ENCODE measurements around the gene CCDC197. TPM values are rescaled to one million over a fixed set of nuclear protein-coding genes. Genes with fewer than 3 reads are reported as not detected.

The CCDC197 gene
- total RNA-seq (not detected), polyA plus RNA-seq (not detected)
- long read RNA-seq, donor 1: 0 reads
- long read RNA-seq, donor 2: 0 reads
- long read RNA-seq, donor 3: 0 reads

DNA sequence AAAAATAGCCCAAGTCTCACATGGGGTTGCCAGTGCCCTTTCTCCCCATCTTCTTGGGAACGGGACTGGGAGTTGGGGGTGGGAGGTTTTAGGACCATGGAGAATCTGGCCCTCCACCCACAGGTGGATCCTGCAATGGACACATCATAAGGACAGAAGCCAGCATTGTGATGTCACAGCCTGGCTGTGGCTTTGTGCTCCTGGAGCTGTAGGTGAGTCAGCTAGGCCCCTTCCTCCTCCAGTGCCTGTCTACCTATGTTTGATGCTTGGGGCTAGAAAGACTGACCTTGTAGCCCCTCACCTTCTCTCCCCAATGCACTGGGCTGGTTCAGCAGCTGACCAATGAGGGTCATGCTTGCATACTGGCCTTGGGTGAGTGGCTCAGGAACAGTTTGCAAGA, at the start of gene CCDC197:
TSS of gene CCDC197 (plus strand) at position 220 of the 400 bp plus-strand sequence. CDS start 831 bp downstream, outside the sequence.
- intact Hi-C loops (cut with DNase I): no loop called here
- H3K4me1 ChIP-seq (ENCODE audit: insufficient read depth): peaks cover 4% of the 10 kb centered on the region
- no peaks in the 10 kb centered on the region for H3K36me3 ChIP-seq
- no peak within 1 kb of the TSS for H3K27ac ChIP-seq
- H3K27me3 ChIP-seq: no peaks in the 10 kb centered on the region
- DNase-seq: no peak
- WGBS, 3 donors: 63 to 69% (median 64%) methylated on average over 1 of the region's 1 CpG
- H3K9me3 ChIP-seq: no peaks in the 10 kb centered on the region
- no peak for TF ChIP-seq CTCF (IDR thresholded peaks at IDR 0.05)
- TF ChIP-seq POLR2A (IDR thresholded peaks at IDR 0.05): no peak
- TF ChIP-seq EP300 (IDR thresholded peaks at IDR 0.05): no peak
- H3K4me3 ChIP-seq: no peak within 1 kb of the TSS

GRCh38 chr14:93949511-93950075, 47.5 kb upstream of the CCDC197 start:
- intact Hi-C loops (cut with DNase I): loop anchor here in 1 of 4 donors (10.0 kb wide), 1 partner anchor 185 kb away; no protein-coding TSS in a partner anchor
- 87 to 89% (median 88%) methylated on average over 13 of the region's 13 CpGs for WGBS, 3 donors
- Histone ChIP-seq H3K4me3 (no peak overlapping the region), H3K9me3 (no peaks in the 10 kb centered on the region), H3K27ac (no peak overlapping the region), H3K36me3 (no peaks in the 10 kb centered on the region), H3K27me3 (no peaks in the 10 kb centered on the region), H3K4me1 (ENCODE audit: insufficient read depth) (no peaks in the 10 kb centered on the region)
- DNase-seq: no peak
- TF ChIP-seq CTCF (IDR thresholded peaks at IDR 0.05): no peak
- no peak for TF ChIP-seq POLR2A (IDR thresholded peaks at IDR 0.05)
- TF ChIP-seq EP300 (IDR thresholded peaks at IDR 0.05): no peak

DNA sequence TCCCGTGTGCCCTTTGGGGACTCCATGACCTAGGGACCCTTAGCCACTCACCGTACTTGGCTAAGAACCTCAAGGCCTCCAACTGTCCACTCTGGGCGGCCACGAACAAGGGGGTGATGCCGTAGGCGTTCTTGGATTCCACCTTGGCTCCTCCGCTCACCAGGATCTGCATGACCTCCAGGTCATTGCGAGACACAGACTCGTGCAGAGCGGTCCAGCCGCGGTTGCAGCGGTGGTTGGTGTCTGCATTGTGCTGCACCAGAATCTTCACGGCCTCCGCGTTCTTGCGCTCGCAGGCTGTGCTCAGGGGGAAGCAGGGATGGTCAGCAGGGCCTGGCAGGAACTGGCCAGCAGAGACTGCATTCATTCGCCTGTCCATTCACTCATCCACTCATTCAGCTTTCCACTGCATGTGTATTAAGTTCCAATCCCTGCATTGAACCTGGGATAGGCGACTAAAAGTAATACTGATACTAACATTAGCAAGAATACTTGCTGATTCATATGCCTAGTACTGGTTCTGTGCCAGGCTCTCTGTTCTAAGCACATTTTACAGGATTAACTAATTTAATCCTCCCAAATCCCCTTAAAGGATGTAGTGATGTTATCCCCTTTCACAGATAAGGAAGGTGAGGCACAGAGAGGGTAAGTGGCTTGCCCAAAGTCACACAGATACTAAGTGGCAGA, 46.0 kb upstream of the CCDC197 start:
- Histone ChIP-seq H3K4me3 (no peak overlapping the region), H3K4me1 (ENCODE audit: insufficient read depth) (no peaks in the 10 kb centered on the region), H3K27me3 (no peaks in the 10 kb centered on the region), H3K27ac (no peak overlapping the region), H3K36me3 (no peaks in the 10 kb centered on the region), H3K9me3 (no peaks in the 10 kb centered on the region)
- WGBS, 3 donors: 80 to 86% (median 84%) methylated on average over 20 of the region's 20 CpGs
- no peak for DNase-seq
- no peak for TF ChIP-seq POLR2A (IDR thresholded peaks at IDR 0.05)
- intact Hi-C loops (cut with DNase I): no loop called here

DNA sequence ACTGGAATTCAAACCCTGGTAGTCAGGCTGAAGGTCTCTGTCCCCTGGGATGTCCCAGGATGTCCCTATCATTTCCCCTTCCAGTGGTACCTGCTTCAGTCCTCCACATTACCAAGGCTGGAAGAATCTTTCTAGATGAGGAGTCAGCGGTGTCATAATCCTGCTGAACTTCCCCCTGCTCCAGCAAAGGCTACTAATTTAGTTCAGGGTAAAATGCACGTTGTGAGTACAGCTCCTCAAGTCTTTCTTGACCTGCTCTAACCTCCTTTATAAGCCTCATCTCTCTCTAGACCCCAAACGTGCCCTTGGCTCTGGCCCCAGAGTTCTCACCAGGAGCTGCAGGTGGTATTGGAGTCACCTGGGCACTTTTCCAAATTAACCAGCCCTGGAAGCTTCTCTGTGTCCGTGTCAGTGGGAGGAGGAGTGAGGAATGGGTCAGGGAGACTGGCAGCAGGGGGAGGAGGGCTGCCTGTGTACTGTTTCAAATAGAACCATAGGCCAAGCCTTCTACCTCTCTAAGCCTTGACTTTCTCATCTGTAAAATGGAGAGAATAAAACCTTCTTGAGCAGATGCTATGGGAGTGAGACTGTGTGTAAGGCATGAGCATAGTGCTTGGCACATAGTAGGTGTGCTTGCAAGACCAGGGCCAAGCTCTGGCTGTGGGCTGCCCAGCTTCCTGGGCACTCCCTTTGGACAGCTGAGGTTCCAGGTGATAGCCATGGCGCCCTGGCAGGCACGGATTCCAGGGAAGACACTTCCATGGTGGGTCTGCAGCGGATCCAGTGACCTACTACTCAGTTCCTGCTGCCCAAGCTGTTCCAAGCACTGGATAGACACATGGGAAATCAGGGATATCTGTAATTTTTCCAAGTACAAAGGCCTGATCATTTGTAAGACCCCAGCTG, 45.2 kb upstream of the CCDC197 start:
- no peaks in the 10 kb centered on the region for H3K4me1 ChIP-seq (ENCODE audit: insufficient read depth)
- H3K4me3 ChIP-seq: no peak overlapping the region
- no peak overlapping the region for H3K27ac ChIP-seq
- no peaks in the 10 kb centered on the region for H3K36me3 ChIP-seq
- intact Hi-C loops (cut with DNase I): no loop called here
- TF ChIP-seq POLR2A (IDR thresholded peaks at IDR 0.05): no peak
- no peak for TF ChIP-seq CTCF (IDR thresholded peaks at IDR 0.05)
- no peak for TF ChIP-seq EP300 (IDR thresholded peaks at IDR 0.05)
- H3K27me3 ChIP-seq: no peaks in the 10 kb centered on the region
- 49 to 61% (median 51%) methylated on average over 7 of the region's 7 CpGs for WGBS, 3 donors
- H3K9me3 ChIP-seq: no peaks in the 10 kb centered on the region
- no peak for DNase-seq

Measured in ovary (tissue), 10 donors.